HG03039 (cell line): ENCODE results near the gene FAM187B.

Experiments used
- ATAC-seq: cut with Tn5 transposase; IDR thresholded peaks from one replicate; pipeline ENCODE4 v1.9.1; 2021; ENCODE audit warnings: mild to moderate bottlenecking, moderate library complexity; ENCODE audit not compliant: unreplicated experiment

FAM187B gene

GRCh38 chr19:35179830-35180229 is 48.7 kb downstream of the FAM187B start:
- ATAC-seq = no peak

DNA sequence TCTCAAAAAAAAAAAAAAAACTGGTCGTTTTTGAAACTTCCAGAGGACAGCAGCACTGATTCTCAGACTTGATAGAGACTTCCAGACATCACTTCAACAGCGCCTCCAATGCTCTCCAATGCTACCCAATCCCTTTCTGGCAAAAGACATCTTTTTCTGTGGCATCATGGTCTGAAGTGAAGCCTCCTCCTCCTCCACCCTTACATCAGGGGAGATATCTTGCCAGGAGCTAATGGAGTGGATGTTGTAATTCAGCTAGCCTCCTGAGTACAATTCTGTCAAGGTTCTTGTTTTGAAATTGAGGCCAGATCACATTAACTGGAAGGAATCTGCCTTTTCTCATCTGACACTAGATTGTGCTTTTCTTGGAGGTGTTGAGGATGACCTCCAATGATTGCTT is 49.8 kb downstream of the FAM187B start:
- ATAC-seq = no peak

GRCh38 chr19:35177377-35178274 is 50.9 kb downstream of the FAM187B start:
- ATAC-seq = no peak

GRCh38 chr19:35176181-35176570 is 52.4 kb downstream of the FAM187B start:
- no peak for ATAC-seq
